ENCODE measurements around the gene RIMBP2.

RIMBP2 gene

DNA sequence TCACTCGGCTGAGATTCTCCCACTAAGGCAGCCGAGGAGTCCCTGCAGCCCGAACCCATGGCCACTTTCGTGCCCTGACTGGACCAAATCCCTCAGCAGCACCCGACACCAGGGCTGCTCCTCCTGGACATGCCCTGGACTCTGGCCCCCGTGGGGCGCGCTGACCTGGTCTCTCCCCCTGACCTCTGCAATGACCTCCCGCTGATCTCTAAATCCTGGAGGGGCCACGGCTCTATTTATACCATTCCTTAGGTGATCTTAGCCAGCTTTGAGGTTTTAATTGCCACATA, 230.0 kb downstream of the RIMBP2 start:
- H4K20me1 ChIP-seq (ENCODE audit: insufficient read depth, low read length): no peaks in the 10 kb centered on the region; the same call in 1 of the 2 replicates
- ATAC-seq (ENCODE audit: insufficient read depth, low read depth) (no peak), DNase-seq (no peak)
- no peak overlapping the region for H3K4me3 ChIP-seq (ENCODE audit: low read depth in 1 of 2, low read length in 2 of 2)
- H2AFZ ChIP-seq (ENCODE audit: low read depth, low read length): no peak overlapping the region
- H3K9me3 ChIP-seq (ENCODE audit: insufficient read depth, low read length, severe bottlenecking): no peaks in the 10 kb centered on the region
- no peaks in the 10 kb centered on the region for H3K36me3 ChIP-seq (ENCODE audit: insufficient read depth, low read length)
- no peaks in the 10 kb centered on the region for H3K4me1 ChIP-seq (ENCODE audit: insufficient read depth, low read length)
- H3K9ac ChIP-seq (ENCODE audit: low read depth, low read length): no peak overlapping the region
- no peak overlapping the region for H3K4me2 ChIP-seq (ENCODE audit: insufficient read depth, low read length)
- peaks cover 3% of the 10 kb centered on the region for H3K27me3 ChIP-seq (ENCODE audit: insufficient read depth, low read length, poor library complexity)
- H3K79me2 ChIP-seq (ENCODE audit: insufficient read depth, low read length): no peaks in the 10 kb centered on the region
- TF ChIP-seq, protein P1, sequence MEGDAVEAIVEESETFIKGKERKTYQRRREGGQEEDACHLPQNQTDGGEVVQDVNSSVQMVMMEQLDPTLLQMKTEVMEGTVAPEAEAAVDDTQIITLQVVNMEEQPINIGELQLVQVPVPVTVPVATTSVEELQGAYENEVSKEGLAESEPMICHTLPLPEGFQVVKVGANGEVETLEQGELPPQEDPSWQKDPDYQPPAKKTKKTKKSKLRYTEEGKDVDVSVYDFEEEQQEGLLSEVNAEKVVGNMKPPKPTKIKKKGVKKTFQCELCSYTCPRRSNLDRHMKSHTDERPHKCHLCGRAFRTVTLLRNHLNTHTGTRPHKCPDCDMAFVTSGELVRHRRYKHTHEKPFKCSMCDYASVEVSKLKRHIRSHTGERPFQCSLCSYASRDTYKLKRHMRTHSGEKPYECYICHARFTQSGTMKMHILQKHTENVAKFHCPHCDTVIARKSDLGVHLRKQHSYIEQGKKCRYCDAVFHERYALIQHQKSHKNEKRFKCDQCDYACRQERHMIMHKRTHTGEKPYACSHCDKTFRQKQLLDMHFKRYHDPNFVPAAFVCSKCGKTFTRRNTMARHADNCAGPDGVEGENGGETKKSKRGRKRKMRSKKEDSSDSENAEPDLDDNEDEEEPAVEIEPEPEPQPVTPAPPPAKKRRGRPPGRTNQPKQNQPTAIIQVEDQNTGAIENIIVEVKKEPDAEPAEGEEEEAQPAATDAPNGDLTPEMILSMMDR (IDR thresholded peaks at IDR 0.05; ENCODE audit: borderline replicate concordance, extremely low read depth, low read length, poor library complexity, severe bottlenecking): no peak
- no peak for TF ChIP-seq EZH2 (IDR thresholded peaks at IDR 0.05; ENCODE audit: borderline replicate concordance, low read depth, low read length, severe bottlenecking)
- no peak overlapping the region for H3K27ac ChIP-seq (ENCODE audit: low read length)

DNA sequence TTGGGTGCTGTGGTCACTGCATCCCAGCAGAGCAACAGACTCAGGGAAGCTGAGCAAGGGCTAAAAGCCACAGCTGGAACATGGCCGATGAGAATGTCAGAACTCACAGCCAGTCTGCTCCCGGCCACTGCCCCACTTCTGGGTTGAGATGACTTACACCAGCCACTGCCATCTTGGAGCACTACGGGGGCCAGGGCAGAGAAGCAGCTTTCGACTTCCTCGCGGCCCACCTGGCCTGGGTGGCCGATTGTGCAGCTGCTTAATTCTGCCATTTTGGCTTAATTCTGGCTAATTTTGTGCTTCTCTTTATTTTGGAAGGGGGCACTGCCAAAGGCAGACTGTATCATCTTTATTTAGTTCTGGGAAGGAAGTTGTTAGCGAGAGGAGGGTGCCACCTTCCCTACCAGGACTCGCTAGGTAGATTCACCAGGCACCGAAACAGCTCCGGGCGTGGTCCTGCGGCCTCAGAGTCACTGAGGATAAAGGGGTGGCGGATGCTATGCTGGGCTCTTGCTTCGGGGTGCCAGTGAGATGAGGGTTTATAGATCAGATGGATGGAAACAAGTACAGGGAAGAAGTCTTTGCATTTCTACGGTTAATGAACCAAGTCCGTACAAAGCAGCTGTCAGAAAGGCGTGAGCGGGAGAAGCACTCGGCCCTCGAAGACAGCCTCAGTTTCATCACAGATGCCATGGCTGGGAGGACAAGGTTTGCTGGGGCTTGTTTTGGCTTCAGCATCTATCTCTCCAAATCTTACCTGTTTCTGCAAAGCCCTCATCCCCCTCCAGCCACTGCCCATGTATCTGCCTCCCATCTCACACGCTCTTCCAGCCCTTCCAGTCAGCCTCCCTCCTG, 230.6 kb downstream of the RIMBP2 start:
- no peak for ATAC-seq (ENCODE audit: insufficient read depth, low read depth)

DNA sequence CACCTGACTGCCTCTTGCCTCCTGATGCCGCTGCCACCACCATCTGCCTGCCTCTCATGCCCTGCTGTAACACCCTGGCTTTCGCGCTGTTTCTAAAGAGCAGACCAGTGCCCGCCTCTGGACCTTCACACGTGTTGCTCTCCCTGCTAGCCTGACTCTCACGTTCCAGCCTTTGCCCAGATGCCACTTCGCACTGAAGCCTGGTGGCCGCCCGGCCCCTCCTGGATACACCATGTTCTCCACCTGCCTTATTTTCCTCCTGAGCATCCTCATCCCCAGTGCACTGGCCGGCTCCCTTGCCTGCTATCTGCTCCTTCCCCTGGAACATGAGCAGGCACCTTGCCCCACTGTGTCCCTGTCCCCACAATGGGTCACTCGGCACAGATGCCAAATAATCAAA, 231.9 kb downstream of the RIMBP2 start:
- Histone ChIP-seq H3K9me3 (ENCODE audit: insufficient read depth, low read length, severe bottlenecking) (no peaks in the 10 kb centered on the region), H3K4me1 (ENCODE audit: insufficient read depth, low read length) (no peaks in the 10 kb centered on the region), H3K9ac (ENCODE audit: low read depth, low read length) (no peak overlapping the region), H3K36me3 (ENCODE audit: insufficient read depth, low read length) (no peaks in the 10 kb centered on the region), H3K4me2 (ENCODE audit: insufficient read depth, low read length) (no peak overlapping the region), H3K27me3 (ENCODE audit: insufficient read depth, low read length, poor library complexity) (peaks cover 3% of the 10 kb centered on the region), H3K4me3 (ENCODE audit: low read depth in 1 of 2, low read length in 2 of 2) (no peak overlapping the region), H4K20me1 (ENCODE audit: insufficient read depth, low read length) (no peaks in the 10 kb centered on the region; the same call in 1 of the 2 replicates), H3K79me2 (ENCODE audit: insufficient read depth, low read length) (no peaks in the 10 kb centered on the region), H2AFZ (ENCODE audit: low read depth, low read length) (no peak overlapping the region), H3K27ac (ENCODE audit: low read length) (no peak overlapping the region)
- no peak for DNase-seq
- TF ChIP-seq EZH2 (IDR thresholded peaks at IDR 0.05; ENCODE audit: borderline replicate concordance, low read depth, low read length, severe bottlenecking): no peak
- TF ChIP-seq, protein P1 (IDR thresholded peaks at IDR 0.05; ENCODE audit: borderline replicate concordance, extremely low read depth, low read length, poor library complexity, severe bottlenecking): no peak
- ATAC-seq (ENCODE audit: insufficient read depth, low read depth): no peak

More for the DNA sequence above, 230.6 kb downstream of the RIMBP2 start:
- Histone ChIP-seq H4K20me1 (ENCODE audit: insufficient read depth, low read length) (no peaks in the 10 kb centered on the region; the same call in 1 of the 2 replicates), H3K4me3 (ENCODE audit: low read depth in 1 of 2, low read length in 2 of 2) (no peak overlapping the region), H3K36me3 (ENCODE audit: insufficient read depth, low read length) (no peaks in the 10 kb centered on the region), H3K27me3 (ENCODE audit: insufficient read depth, low read length, poor library complexity) (peaks cover 3% of the 10 kb centered on the region), H3K9ac (ENCODE audit: low read depth, low read length) (no peak overlapping the region), H3K79me2 (ENCODE audit: insufficient read depth, low read length) (no peaks in the 10 kb centered on the region), H3K4me1 (ENCODE audit: insufficient read depth, low read length) (no peaks in the 10 kb centered on the region), H2AFZ (ENCODE audit: low read depth, low read length) (no peak overlapping the region), H3K4me2 (ENCODE audit: insufficient read depth, low read length) (no peak overlapping the region), H3K9me3 (ENCODE audit: insufficient read depth, low read length, severe bottlenecking) (no peaks in the 10 kb centered on the region), H3K27ac (ENCODE audit: low read length) (no peak overlapping the region)
- DNase-seq: no peak
- TF ChIP-seq, protein P1 (IDR thresholded peaks at IDR 0.05; ENCODE audit: borderline replicate concordance, extremely low read depth, low read length, poor library complexity, severe bottlenecking): no peak
- TF ChIP-seq EZH2 (IDR thresholded peaks at IDR 0.05; ENCODE audit: borderline replicate concordance, low read depth, low read length, severe bottlenecking): no peak
